UCSD-AML1 (cell line): Measurements from ENCODE around the gene TNFRSF21.
"Not testable (repeated sequence)": the region's sequence is repeated elsewhere in the genome, so short reads cannot be mapped to it uniquely, and the experiment has no call there.

Experiments used
- DNase-seq: peaks from one replicate; lab custom pipeline; 2025; ENCODE audit not compliant: unreplicated experiment; lab: John Stamatoyannopoulos, UW

TNFRSF21 gene

DNA sequence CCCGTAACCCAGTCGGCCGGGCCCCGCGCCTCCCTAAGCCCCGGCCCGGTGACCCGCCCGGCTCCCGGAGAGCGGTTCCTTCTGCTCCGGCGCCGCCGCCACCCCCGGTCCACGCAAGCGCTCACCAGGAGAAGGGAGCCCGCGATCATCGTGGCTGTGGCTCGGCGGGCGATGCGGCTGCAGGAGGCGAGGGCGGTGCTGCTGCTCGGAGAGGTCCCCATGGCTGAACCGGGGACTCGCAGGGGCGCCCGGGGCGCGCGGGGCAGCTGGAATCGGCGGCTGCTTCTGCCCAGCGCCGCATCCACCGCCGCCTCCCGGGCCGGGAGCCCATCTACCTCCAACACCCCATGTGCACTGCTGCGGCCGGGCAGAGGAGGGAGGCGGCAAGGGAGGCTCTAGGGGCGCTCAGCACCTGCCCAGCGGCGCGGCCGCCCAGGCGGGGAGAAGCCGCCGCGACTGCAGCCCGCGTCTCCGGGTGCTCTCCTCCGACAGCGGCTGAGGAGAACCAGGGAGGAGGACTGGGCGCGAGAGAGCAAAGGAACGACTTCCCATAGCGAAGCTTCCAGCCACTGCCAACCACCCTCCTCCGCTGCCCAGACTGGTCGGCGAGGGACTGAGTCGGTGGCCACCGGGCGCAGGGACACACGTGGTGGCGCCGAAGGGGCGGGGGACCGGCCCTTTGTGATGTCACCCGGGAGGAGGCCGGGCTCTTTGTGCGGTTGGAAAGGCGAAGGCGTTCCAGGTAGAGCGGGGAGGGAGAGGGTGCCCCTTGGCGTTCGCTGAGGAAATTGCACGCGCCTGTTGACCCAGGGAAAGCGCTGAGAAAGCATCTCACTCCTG is at the start of gene TNFRSF21:
Gene TNFRSF21, minus strand, starts transcription at position 615 of the 840 bp plus-strand sequence. Its CDS starts 394 bp downstream, at position 221.
- peak; percentile 88 for DNase-seq

- DNase-seq: no peak
Measured at GRCh38 chr6:47358440-47359225, 48.9 kb upstream of the TNFRSF21 start.

DNA sequence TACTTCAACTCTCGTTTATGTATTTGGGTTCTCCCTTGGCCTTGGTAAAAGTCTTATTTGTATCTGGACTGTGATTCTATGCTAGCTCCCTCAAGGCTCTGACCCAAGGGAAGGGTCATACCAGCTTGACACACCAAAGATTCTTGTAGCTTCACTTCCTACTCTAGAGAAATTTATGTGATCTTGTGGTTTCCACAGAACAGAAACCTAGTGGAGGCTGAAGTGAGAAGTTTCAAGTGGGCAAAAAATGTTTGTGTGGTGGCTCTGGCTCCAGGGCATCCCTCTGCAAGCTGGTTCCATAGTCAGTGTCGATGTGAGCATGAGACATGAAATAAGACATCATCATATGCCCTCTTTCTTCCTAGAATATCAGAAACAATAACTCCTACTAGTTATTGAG is 48.1 kb upstream of the TNFRSF21 start:
- no peak for DNase-seq

DNA sequence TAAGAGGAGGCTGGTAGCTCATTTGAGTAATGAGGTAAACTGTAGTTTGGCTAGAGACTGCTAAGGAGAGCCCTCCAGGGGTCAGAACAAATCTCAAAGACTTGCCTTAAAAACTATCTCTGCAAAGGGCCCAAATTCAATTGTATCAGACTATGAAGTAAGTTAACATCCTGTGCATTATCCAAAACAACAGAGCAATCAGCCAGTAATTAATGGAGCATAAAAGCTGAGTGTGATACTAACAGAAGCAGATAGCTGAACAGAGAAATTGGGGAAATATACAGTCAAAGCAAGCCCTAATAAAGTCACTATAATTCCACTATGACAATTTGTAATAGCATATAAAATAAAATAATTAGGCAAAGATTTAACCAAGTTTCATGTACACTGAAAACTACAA is 45.8 kb upstream of the TNFRSF21 start:
- no peak for DNase-seq

DNA sequence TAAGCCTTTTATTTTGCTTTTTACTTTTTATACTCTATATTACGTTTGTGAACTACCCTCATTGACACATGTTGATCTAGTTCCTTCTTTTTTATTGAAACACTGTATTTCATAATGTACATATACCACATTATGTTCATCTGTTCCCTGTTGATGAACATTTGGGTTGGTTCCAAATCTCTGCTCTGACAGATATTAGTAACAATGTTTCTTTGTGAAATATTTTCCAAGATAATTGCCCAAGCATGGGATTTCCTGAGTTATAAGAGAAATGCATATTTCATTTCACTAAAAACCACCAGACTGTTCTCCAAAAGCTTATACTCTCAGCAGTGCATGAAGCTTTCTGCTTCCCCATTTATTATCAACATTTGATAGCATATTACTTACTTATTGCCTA is 44.2 kb upstream of the TNFRSF21 start:
- DNase-seq: no peak

GRCh38 chr6:47352966-47353365 is 43.3 kb upstream of the TNFRSF21 start:
- no peak for DNase-seq

- no peak for DNase-seq
Measured at GRCh38 chr6:47352194-47352920, 42.7 kb upstream of the TNFRSF21 start.

DNA sequence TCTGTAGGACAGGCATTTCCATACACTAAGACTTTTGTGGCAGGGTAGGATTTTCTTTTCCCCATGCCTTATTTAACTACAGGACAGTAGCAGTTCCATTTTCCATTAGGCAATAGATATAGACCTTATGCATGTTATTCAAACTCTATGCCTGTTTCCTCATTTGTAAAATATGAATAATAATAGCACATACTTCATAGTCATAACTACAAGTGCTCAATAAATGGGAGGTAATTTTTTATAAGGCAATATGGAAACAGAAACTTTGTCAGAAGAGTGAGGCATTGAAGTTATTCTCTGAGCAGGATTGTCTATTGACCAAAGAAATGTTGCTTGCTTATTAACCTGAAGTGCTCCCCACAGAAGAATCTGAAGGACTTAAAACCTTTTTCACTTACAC is 41.9 kb upstream of the TNFRSF21 start:
- no peak for DNase-seq

- no peak for DNase-seq
Measured at GRCh38 chr6:47349931-47350330, 40.2 kb upstream of the TNFRSF21 start.

DNA sequence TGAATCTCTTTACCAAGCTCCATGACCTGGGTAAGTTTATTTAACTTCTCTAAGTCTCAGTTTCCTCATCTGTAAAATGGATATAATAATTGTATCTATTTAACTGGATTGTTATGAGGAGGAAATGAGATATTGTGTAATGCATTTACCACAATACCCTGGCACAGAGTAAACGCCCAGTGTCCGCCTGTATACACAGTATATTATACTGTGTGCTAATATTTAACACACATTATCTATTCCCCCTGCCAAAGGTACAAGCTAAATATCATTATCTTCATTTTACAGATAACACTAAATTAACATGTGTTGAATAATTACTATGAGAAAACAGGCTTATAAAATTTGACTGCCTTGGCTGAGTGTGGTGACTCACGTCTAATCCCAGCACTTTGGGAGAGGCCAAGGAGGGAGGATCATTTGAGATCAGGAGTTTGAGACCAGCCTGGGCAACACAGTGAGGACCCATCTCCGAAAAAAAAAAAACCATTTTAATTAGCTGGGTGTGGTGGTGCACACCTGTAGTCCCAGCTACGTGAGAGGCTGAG is 38.7 kb upstream of the TNFRSF21 start:
- no peak for DNase-seq

DNA sequence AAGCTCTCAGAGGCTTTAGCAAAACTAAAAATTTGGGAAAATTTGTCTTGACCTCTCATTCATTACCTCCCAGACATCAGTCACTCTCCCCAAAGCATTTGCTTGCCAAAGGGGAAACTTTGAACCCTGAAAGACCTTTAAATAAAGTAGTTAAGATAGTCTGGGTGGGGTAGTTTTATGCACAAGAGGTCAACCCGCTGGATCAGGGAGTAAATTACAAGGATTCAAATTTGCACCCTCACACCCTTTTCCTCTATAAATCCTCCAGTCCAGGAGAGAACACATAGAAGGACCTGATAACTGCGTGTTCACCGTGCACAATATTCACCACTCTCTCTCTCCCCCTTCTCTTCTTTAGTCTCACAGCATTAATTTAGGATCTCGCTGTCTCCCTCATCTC is 36.1 kb upstream of the TNFRSF21 start:
- DNase-seq: no peak

- no peak for DNase-seq
Measured at GRCh38 chr6:47344022-47344421, 34.3 kb upstream of the TNFRSF21 start.

- no peak for DNase-seq
Measured at GRCh38 chr6:47343600-47343999, 33.9 kb upstream of the TNFRSF21 start.

GRCh38 chr6:47342824-47343223 is 33.1 kb upstream of the TNFRSF21 start:
- no peak for DNase-seq

GRCh38 chr6:47337519-47337918 is 27.8 kb upstream of the TNFRSF21 start:
- DNase-seq: no peak

GRCh38 chr6:47336334-47336733 is 26.6 kb upstream of the TNFRSF21 start:
- no peak for DNase-seq

DNA sequence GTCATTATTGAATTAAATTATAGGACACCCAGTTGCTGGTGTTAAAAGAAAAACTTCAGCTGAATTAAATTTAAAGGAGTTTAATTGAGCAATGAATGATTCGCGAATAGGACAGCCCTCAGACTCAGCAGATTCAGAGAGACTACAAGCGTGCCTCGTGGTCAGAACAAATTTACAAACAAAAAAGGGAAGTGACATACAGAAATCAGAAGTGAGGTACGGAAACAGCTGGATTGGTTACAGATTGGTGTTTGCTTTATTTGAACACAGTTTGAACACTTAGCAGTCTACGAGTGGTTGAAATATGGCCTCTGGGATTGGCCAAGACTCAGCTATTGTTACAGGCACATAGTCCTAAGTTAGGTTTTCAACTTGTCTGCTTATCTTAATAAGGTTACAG is 25.8 kb upstream of the TNFRSF21 start:
- DNase-seq: no peak

GRCh38 chr6:47334334-47334733 is 24.6 kb upstream of the TNFRSF21 start:
- DNase-seq: no peak

DNA sequence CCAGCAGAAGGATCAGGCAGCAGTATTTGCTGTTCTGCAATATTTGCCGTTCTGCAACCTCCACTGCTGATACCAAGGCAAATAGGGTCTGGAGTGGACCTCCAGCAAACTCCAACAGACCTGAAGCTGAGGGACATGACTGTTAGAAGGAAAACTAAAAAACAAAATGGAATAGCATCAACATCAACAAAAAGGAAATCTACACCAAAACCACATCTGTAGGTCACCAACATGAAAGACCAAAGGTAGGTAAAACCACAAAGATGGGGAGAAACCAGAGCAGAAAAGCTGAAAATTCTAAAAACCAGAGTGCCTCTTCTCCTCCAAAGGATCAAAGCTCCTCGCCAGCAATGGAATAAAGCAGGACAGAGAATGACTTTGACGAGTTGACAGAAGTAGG is 18.9 kb upstream of the TNFRSF21 start:
- not testable (repeated sequence) for DNase-seq

DNA sequence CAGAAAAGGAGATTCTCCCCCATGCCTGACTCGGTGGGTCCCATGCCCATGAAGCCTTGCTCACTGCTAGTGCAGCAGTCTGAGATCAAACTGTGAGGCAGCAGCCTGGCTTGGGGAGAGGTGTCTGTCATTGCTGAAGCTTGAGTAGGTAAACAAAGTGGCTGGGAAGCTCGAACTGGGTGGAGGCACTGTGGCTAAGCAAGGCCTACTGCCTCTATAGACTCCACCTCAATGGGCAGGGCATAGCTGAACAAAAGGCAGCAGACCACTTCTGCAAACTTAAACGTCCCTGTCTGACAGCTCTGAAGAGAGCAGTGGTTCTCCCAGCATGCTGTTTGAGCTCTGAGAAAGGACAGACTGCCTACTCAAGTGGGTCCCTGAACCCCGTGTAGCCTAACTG is 18.4 kb upstream of the TNFRSF21 start:
- not testable (repeated sequence) for DNase-seq

DNA sequence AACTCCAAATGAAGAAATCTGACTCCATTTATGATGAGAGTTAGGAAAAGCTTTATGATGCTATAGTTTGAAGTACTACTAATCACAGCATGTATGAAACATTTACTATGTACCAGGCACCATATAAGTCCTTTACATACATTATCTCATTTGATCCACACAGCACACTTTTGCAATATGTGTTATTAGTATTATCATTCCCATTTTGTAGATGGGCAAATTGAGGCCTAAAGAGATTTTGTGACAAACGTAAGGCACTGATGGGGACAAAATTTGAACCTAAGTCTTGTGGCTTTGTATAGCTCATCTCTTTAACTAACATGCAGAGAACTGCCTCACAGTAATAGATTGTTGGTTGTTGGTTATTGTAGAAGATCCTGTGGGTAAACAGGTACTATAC is 14.2 kb upstream of the TNFRSF21 start:
- no peak for DNase-seq
